ENCODE measurements around the gene SLC9A7.
"Not testable (repeated sequence)": the region's sequence is repeated elsewhere in the genome, so short reads cannot be mapped to it uniquely, and the experiment has no call there.

Gene SLC9A7

GRCh38 chrX:46750889-46751288 is 8.0 kb downstream of the SLC9A7 start:
- no peak for DNase-seq

- no peak for DNase-seq
Observed at GRCh38 chrX:46744009-46744408, 14.9 kb downstream of the SLC9A7 start.

GRCh38 chrX:46743046-46743445 is 15.9 kb downstream of the SLC9A7 start:
- no peak for DNase-seq

GRCh38 chrX:46739736-46740135 is 19.2 kb downstream of the SLC9A7 start:
- DNase-seq: no peak

GRCh38 chrX:46737462-46737861 is 21.5 kb downstream of the SLC9A7 start:
- DNase-seq: no peak

- DNase-seq: no peak
Observed at GRCh38 chrX:46737041-46737440, 21.9 kb downstream of the SLC9A7 start.

GRCh38 chrX:46735622-46736021 is 23.3 kb downstream of the SLC9A7 start:
- no peak for DNase-seq

- DNase-seq: no peak
Observed at GRCh38 chrX:46733226-46733625, 25.7 kb downstream of the SLC9A7 start.

GRCh38 chrX:46730765-46731164 is 28.2 kb downstream of the SLC9A7 start:
- no peak for DNase-seq

GRCh38 chrX:46727441-46727840 is 31.5 kb downstream of the SLC9A7 start:
- no peak for DNase-seq

- not testable (repeated sequence) for DNase-seq
Observed at GRCh38 chrX:46723569-46723927, 35.4 kb downstream of the SLC9A7 start.

- DNase-seq: no peak
Observed at GRCh38 chrX:46722742-46723568, 36.0 kb downstream of the SLC9A7 start.

GRCh38 chrX:46716796-46717195 is 42.1 kb downstream of the SLC9A7 start:
- no peak for DNase-seq

GRCh38 chrX:46715997-46716396 is 42.9 kb downstream of the SLC9A7 start:
- no peak for DNase-seq

GRCh38 chrX:46715530-46715929 is 43.4 kb downstream of the SLC9A7 start:
- no peak for DNase-seq

GRCh38 chrX:46713672-46714490 is 45.0 kb downstream of the SLC9A7 start:
- no peak for DNase-seq

- DNase-seq: no peak
Observed at GRCh38 chrX:46712764-46713163, 46.2 kb downstream of the SLC9A7 start.

GRCh38 chrX:46710927-46711623 is 47.8 kb downstream of the SLC9A7 start:
- DNase-seq: no peak

- DNase-seq: no peak
Observed at GRCh38 chrX:46710425-46710824, 48.5 kb downstream of the SLC9A7 start.

- no peak for DNase-seq
Observed at GRCh38 chrX:46707274-46707965, 51.5 kb downstream of the SLC9A7 start.

GRCh38 chrX:46704767-46705386 is 54.0 kb downstream of the SLC9A7 start:
- no peak for DNase-seq

GRCh38 chrX:46703980-46704379 is 54.9 kb downstream of the SLC9A7 start:
- no peak for DNase-seq

Measured in RPMI8226 (cell line).